Neural cell (in vitro differentiated cells): ENCODE results near the gene COPA. TPM values are rescaled to one million over a fixed set of nuclear protein-coding genes. Genes with fewer than 3 reads are reported as not detected.

Experiments used
- H2AFZ ChIP-seq: fragments of 200-600, 300-800 bp; sonication (generic), shearing (Covaris generic); 2 replicates; pipeline ENCODE4 v1.6.0; 2014; ENCODE audit warnings: low read depth, mild to moderate bottlenecking, antibody characterized with exemption, low read length, moderate library complexity
- H3F3A ChIP-seq: fragments of 200-600 bp; shearing (Covaris generic); 2 replicates; pipeline ENCODE4 v1.6.1; 2016; ENCODE audit warnings: mild to moderate bottlenecking, moderate library complexity, mixed read lengths, antibody characterized with exemption, low read length; ENCODE audit not compliant: insufficient read depth, poor library complexity, severe bottlenecking
- H3K27ac ChIP-seq: fragments of 200-600, 300-800 bp; sonication (generic), shearing (Covaris generic); 2 replicates; pipeline ENCODE4 v1.5.1; 2014; ENCODE audit warnings: mild to moderate bottlenecking, low read length, moderate library complexity
- H3K27me3 ChIP-seq: fragments of 300-800, 200-600 bp; sonication (generic), shearing (Covaris generic); 2 replicates; pipeline ENCODE4 v1.6.0; 2014; ENCODE audit warnings: mild to moderate bottlenecking, low read depth, low read length, moderate library complexity; ENCODE audit not compliant: insufficient read depth
- H3K36me3 ChIP-seq: fragments of 300-800, 200-600 bp; sonication (generic), shearing (Covaris generic); 2 replicates; pipeline ENCODE4 v1.5.1; 2014; ENCODE audit warnings: mild to moderate bottlenecking, antibody characterized with exemption, low read length, moderate library complexity; ENCODE audit not compliant: insufficient read depth
- H3K4me2 ChIP-seq: fragments of 300-800, 200-600 bp; sonication (generic), shearing (Covaris generic); 2 replicates; pipeline ENCODE4 v1.6.0; 2014; ENCODE audit warnings: mild to moderate bottlenecking, low read length
- H3K4me3 ChIP-seq: fragments of 300-800, 200-600 bp; sonication (generic), shearing (Covaris generic); 2 replicates; pipeline ENCODE4 v1.5.1; 2014; ENCODE audit warnings: mild to moderate bottlenecking, low read length, moderate library complexity
- H3K79me2 ChIP-seq: fragments of 200-600 bp; shearing (Covaris generic); replicated peaks from 2 replicates; pipeline ENCODE4 v1.6.0; 2014; ENCODE audit warnings: mild to moderate bottlenecking, low read length, moderate library complexity; ENCODE audit not compliant: insufficient read depth
- H3K9ac ChIP-seq: fragments of 300-800, 200-600 bp; sonication (generic), shearing (Covaris generic); 2 replicates; pipeline ENCODE4 v1.6.1; 2016; ENCODE audit warnings: mild to moderate bottlenecking, low read length, mixed read lengths
- H3K9me2 ChIP-seq: fragments of 200-600 bp; shearing (Covaris generic); 2 replicates; pipeline ENCODE4 v1.6.1; 2016; ENCODE audit warnings: mild to moderate bottlenecking, low read length, mixed read lengths; ENCODE audit not compliant: insufficient read depth
- H3K9me3 ChIP-seq: fragments of 200-600, 300-800 bp; sonication (generic), shearing (Covaris generic); 2 replicates; pipeline ENCODE4 v1.6.1; 2016; ENCODE audit warnings: mild to moderate bottlenecking, mixed run types, low read length, moderate library complexity, mixed read lengths
- H4K20me1 ChIP-seq: fragments of 200-600 bp; shearing (Covaris generic); 2 replicates; pipeline ENCODE4 v1.6.1; 2016; ENCODE audit warnings: mild to moderate bottlenecking, mixed run types; ENCODE audit not compliant: insufficient read depth
- CTCF ChIP-seq: fragments of 450-650 bp; IDR thresholded peaks from 2 replicates; pipeline ENCODE4 v1.5.1; 2014; ENCODE audit warnings: antibody characterized with exemption, mild to moderate bottlenecking, moderate library complexity; ENCODE audit not compliant: poor library complexity, severe bottlenecking
- EP300 ChIP-seq: fragments of 450-650 bp; conservative IDR thresholded peaks from 2 replicates; pipeline ENCODE4 v1.6.1; 2014; ENCODE audit warnings: antibody characterized with exemption, mild to moderate bottlenecking, moderate library complexity; ENCODE audit not compliant: poor library complexity, severe bottlenecking
- EZH2 ChIP-seq: fragments of 200-600, 300-800 bp; shearing (Covaris generic), sonication (generic); IDR thresholded peaks from 2 replicates; pipeline ENCODE4 v1.6.1; 2014; ENCODE audit warnings: antibody characterized with exemption, low read length, borderline replicate concordance, mild to moderate bottlenecking; ENCODE audit not compliant: insufficient read depth, poor library complexity, severe bottlenecking
- MXI1 ChIP-seq: fragments of 450-650 bp; conservative IDR thresholded peaks from 2 replicates; pipeline ENCODE4 v1.6.1; 2014; ENCODE audit warnings: antibody characterized with exemption, mild to moderate bottlenecking; ENCODE audit not compliant: poor library complexity, severe bottlenecking
- POLR2AphosphoS5 ChIP-seq: IDR thresholded peaks from 2 replicates; pipeline ENCODE4 v1.6.1; 2012
- RAD21 ChIP-seq: fragments of 450-650 bp; conservative IDR thresholded peaks from 2 replicates; pipeline ENCODE4 v1.6.1; 2014; ENCODE audit warnings: antibody characterized with exemption, mild to moderate bottlenecking, moderate library complexity
- REST ChIP-seq: IDR thresholded peaks from 2 replicates; pipeline ENCODE4 v1.6.1; 2012; ENCODE audit warnings: borderline replicate concordance
- SMC3 ChIP-seq: fragments of 450-650 bp; conservative IDR thresholded peaks from 2 replicates; pipeline ENCODE4 v1.6.1; 2014; ENCODE audit warnings: antibody characterized with exemption, mild to moderate bottlenecking, moderate library complexity; ENCODE audit not compliant: poor library complexity
- TAF1 ChIP-seq: IDR thresholded peaks from 2 replicates; pipeline ENCODE4 v1.6.1; 2012; ENCODE audit warnings: low read depth
- polyA plus RNA-seq: library from polyadenylated mRNA; depleted of rRNA; stranded (reverse); fragments of >200 nt; gene quantifications from 2 replicates; pipeline ENCODE4 v1.2.3, GENCODE V29; 2014

COPA gene
- polyA plus RNA-seq, 1 donor from 2014 or later = 75.0 TPM

DNA sequence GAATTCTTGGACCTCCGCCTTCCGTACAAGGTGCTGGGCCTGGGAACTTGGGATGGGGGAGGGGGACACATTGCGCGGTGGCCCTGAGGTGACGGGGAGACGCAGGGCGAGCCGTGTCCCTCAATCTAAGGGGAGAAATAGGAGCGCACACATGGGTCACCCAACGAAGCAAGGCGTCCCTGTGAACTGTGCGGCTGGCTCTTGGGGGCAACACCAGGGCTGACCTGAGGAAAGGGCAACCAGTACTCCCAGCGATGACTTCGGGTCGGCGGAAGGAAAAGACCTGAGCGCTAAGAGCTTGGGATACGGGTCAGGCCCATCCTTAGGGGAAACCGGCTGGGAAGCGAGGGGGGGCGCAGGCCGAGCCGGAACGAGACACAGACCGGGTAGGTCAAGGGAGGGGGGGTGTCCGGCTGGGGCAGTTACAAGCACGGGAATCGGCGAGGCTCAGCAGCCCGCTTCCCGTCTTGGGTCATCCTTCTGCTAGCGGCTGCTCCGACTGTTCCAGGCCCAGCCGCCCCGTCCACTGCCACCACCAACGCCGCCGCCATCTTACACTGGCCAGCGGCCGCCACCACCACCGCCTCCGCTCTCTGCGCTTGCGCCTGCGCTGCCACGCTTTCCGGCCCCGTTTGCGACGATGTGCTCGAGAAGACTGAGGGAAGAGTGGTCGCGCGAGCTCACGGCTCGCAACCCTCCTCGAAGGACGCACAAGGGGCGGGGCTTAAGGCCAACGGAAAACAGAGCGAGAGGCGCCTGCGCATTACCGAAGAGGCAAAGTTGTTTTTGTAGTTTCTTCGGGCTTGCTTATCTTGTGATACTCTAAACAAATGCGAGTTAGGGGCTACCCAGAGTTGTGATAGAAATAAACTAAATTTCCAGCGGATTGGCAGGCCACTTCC, 80.9 kb downstream of the COPA start, which contains the start of gene DCAF8:
Gene DCAF8, minus strand, starts transcription at position 657 of the 902 bp plus-strand sequence. CDS start 18,541 bp downstream, outside the sequence.
- Histone ChIP-seq H3K79me2 (peaks cover 33% of the 10 kb centered on the region), H3K36me3 (no peaks in the 10 kb centered on the region), H3K9ac (peak within 1 kb of the TSS; percentile 96), H3K4me3 (peak within 1 kb of the TSS; percentile 84), H2AFZ (peak within 1 kb of the TSS; percentile 90), H3K9me3 (no peaks in the 10 kb centered on the region), H3F3A (no peaks in the 10 kb centered on the region), H3K4me2 (peak within 1 kb of the TSS; percentile 99), H3K27me3 (no peaks in the 10 kb centered on the region), H4K20me1 (no peaks in the 10 kb centered on the region), H3K9me2 (no peaks in the 10 kb centered on the region), H3K27ac (peak within 1 kb of the TSS; percentile 93)
- TF ChIP-seq POLR2AphosphoS5 (peak; percentile 99), EZH2 (no peak), TAF1 (peak; percentile 91), MXI1 (peak; percentile 65), RAD21 (no peak), CTCF (peak; percentile 18), SMC3 (no peak), REST (peak; percentile 90), EP300 (peak; percentile 11)

- Histone ChIP-seq H3K36me3 (no peaks in the 10 kb centered on the region), H2AFZ (peak overlapping the region; percentile 78), H3K4me3 (peak overlapping the region; percentile 84), H3K9me3 (no peaks in the 10 kb centered on the region), H3K9me2 (no peaks in the 10 kb centered on the region), H3K27me3 (no peaks in the 10 kb centered on the region), H3K4me2 (peak overlapping the region; percentile 99), H4K20me1 (no peaks in the 10 kb centered on the region), H3K9ac (peak overlapping the region; percentile 96), H3K27ac (peak overlapping the region; percentile 93), H3K79me2 (peaks cover 39% of the 10 kb centered on the region), H3F3A (no peaks in the 10 kb centered on the region)
- TF ChIP-seq TAF1 (no peak), EZH2 (no peak), RAD21 (no peak), CTCF (no peak), POLR2AphosphoS5 (no peak), SMC3 (no peak)
Observed at GRCh38 chr1:160261556-160261892, 81.5 kb downstream of the COPA start.
